ENCODE measurements around the gene PEX13. TPM values are rescaled to one million over a fixed set of nuclear protein-coding genes. Genes with fewer than 3 reads are reported as not detected.

PEX13 gene
- total and polyA plus RNA-seq, 10 of the 15 experiments (the other 5 are each of a cell fraction or from before 2014, with no cell fraction given), result 2.6 to 27.6 (median 17.8) TPM

DNA sequence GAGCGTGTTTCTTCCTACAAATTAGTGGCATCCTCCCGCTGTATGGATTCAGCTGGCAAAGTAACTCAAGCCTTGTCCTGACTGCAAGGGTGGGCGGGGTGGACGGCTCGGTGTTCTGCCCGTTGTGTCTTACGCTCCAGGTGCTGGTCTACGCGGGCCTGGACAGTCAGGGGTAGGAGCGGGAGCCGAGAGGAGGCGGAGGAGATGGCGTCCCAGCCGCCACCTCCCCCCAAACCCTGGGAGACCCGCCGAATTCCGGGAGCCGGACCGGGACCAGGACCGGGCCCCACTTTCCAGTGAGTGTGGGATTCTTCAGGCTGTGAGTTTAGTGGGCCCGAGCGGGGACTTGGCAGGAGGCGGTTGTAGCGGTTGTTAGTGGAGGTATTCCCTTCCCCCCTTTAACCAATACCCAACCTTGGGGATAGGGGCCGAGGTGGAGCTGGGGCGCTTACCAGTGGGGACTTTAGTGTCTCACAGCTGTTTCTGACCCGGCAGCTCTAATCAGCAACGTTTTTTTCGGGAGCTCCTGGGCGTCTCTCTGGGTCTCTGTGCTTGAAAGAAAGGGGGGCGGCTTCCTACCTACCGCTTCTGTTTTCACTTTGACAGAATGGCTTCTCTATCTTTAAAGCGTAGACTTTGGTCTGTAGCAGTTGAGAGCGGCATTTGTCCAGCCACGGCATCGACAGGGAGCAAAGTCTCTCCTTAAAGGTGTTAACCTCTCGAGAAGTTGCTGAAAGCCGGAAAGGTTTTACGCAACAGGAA, at the start of gene PEX13, which contains the start of gene PUS10 (continued):
- no peak for TF ChIP-seq ZNF592 (IDR thresholded peaks at IDR 0.05)
- TF ChIP-seq ZZZ3 (IDR thresholded peaks at IDR 0.05; ENCODE audit: control insufficient read depth, insufficient read length, low read depth), result no peak
- peak; percentile 14; the same call in 1 of the 2 replicates for TF ChIP-seq DPF2 (IDR thresholded peaks at IDR 0.05)
- no peak for TF ChIP-seq GABPA (IDR thresholded peaks at IDR 0.05; ENCODE audit: low read depth)
- TF ChIP-seq, protein P1, sequence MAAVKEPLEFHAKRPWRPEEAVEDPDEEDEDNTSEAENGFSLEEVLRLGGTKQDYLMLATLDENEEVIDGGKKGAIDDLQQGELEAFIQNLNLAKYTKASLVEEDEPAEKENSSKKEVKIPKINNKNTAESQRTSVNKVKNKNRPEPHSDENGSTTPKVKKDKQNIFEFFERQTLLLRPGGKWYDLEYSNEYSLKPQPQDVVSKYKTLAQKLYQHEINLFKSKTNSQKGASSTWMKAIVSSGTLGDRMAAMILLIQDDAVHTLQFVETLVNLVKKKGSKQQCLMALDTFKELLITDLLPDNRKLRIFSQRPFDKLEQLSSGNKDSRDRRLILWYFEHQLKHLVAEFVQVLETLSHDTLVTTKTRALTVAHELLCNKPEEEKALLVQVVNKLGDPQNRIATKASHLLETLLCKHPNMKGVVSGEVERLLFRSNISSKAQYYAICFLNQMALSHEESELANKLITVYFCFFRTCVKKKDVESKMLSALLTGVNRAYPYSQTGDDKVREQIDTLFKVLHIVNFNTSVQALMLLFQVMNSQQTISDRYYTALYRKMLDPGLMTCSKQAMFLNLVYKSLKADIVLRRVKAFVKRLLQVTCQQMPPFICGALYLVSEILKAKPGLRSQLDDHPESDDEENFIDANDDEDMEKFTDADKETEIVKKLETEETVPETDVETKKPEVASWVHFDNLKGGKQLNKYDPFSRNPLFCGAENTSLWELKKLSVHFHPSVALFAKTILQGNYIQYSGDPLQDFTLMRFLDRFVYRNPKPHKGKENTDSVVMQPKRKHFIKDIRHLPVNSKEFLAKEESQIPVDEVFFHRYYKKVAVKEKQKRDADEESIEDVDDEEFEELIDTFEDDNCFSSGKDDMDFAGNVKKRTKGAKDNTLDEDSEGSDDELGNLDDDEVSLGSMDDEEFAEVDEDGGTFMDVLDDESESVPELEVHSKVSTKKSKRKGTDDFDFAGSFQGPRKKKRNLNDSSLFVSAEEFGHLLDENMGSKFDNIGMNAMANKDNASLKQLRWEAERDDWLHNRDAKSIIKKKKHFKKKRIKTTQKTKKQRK (IDR thresholded peaks at IDR 0.05; ENCODE audit: low read depth, low read length), result peak; percentile 5; the same call in 1 of the 2 replicates
- TF ChIP-seq POLR2AphosphoS2 (IDR thresholded peaks at IDR 0.05; ENCODE audit: low read depth, low read length), result peak; percentile 86; the same call in 1 of the 2 replicates
- TF ChIP-seq NR2F1 (conservative IDR thresholded peaks at IDR 0.05), result no peak
- TF ChIP-seq SUZ12 (IDR thresholded peaks at IDR 0.05; ENCODE audit: unreplicated experiment), result no peak
- no peak for TF ChIP-seq ZNF217 (IDR thresholded peaks at IDR 0.05)
- TF ChIP-seq CHD2 (IDR thresholded peaks at IDR 0.05; ENCODE audit: borderline replicate concordance, low read depth, low read length), result no peak
- TF ChIP-seq, protein P2, sequence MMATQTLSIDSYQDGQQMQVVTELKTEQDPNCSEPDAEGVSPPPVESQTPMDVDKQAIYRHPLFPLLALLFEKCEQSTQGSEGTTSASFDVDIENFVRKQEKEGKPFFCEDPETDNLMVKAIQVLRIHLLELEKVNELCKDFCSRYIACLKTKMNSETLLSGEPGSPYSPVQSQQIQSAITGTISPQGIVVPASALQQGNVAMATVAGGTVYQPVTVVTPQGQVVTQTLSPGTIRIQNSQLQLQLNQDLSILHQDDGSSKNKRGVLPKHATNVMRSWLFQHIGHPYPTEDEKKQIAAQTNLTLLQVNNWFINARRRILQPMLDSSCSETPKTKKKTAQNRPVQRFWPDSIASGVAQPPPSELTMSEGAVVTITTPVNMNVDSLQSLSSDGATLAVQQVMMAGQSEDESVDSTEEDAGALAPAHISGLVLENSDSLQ (IDR thresholded peaks at IDR 0.05), result no peak
- TF ChIP-seq ZNF687 (IDR thresholded peaks at IDR 0.05), result no peak

Data from GM12878 (cell line).